HepG2 (cell line): ENCODE data around the gene GAS2L1. TPM values are rescaled to one million over a fixed set of nuclear protein-coding genes. Genes with fewer than 3 reads are reported as not detected.

Experiments
- CTCF ChIP-seq: sonication (generic); formaldehyde crosslinking; IDR thresholded peaks from 2 replicates; pipeline ENCODE4 v1.5.0; 2020; ENCODE audit warnings: mild to moderate bottlenecking, missing genetic modification reagents, moderate library complexity
- EP300 ChIP-seq, 3 experiments: sonication (generic) in 1 of 3; formaldehyde crosslinking in 1 of 3; IDR thresholded peaks; 2 replicates each; pipeline versions ENCODE4 v1.5.1 to v1.6.1; 2011 to 2020; ENCODE audit warnings: low read depth in 2 of 3, low read length in 2 of 3, borderline replicate concordance in 1 of 3, improper control_type of control experiment in 1 of 3, mild to moderate bottlenecking in 1 of 3, missing genetic modification reagents in 1 of 3, moderate library complexity in 1 of 3
- HDAC2 ChIP-seq: sonication (generic); formaldehyde crosslinking; IDR thresholded peaks from 2 replicates; pipeline ENCODE4 v1.4.0; 2020; ENCODE audit warnings: missing genetic modification reagents
- HOXD1 ChIP-seq: sonication (generic); formaldehyde crosslinking; IDR thresholded peaks from 2 replicates; pipeline ENCODE4 v1.5.0; 2020; ENCODE audit warnings: missing genetic modification reagents
- IRF2 ChIP-seq: IDR thresholded peaks from 2 replicates; pipeline ENCODE4 v1.6.1; 2018; ENCODE audit warnings: missing genetic modification reagents, missing compliant biosample characterization
- MBD4 ChIP-seq: IDR thresholded peaks from 2 replicates; pipeline ENCODE4 v1.6.1; 2012; ENCODE audit warnings: low read length, inconsistent platforms, borderline replicate concordance
- MNT ChIP-seq: fragments of 450-650 bp; IDR thresholded peaks from 2 replicates; pipeline ENCODE4 v1.6.1; 2016
- RFXAP ChIP-seq: sonication (generic); formaldehyde crosslinking; IDR thresholded peaks from 2 replicates; pipeline ENCODE4 v1.4.0; 2020; ENCODE audit warnings: missing genetic modification reagents, borderline replicate concordance
- SMC3 ChIP-seq: IDR thresholded peaks from 2 replicates; pipeline ENCODE4 v1.6.1; 2011; ENCODE audit warnings: low read length, improper control_type of control experiment
- SRF ChIP-seq: IDR thresholded peaks from 2 replicates; pipeline ENCODE4 v1.6.1; 2011; ENCODE audit warnings: mild to moderate bottlenecking, low read depth, low read length, moderate library complexity
- SSRP1 ChIP-seq: IDR thresholded peaks from 2 replicates; pipeline ENCODE4 v1.6.1; 2016; ENCODE audit warnings: control low read depth
- THAP8 ChIP-seq: sonication (generic); formaldehyde crosslinking; IDR thresholded peaks from 2 replicates; pipeline ENCODE4 v1.5.1; 2020; ENCODE audit warnings: missing genetic modification reagents, mild to moderate bottlenecking, borderline replicate concordance
- XRCC5 ChIP-seq: fragments of 200-400 bp; formaldehyde crosslinking; optimal IDR thresholded peaks from 2 replicates; pipeline ENCODE3; 2017; ENCODE audit warnings: mild to moderate bottlenecking, low read length
- ZNF235 ChIP-seq: sonication (generic); formaldehyde crosslinking; IDR thresholded peaks from 2 replicates; pipeline ENCODE4 v1.8.1; 2023; ENCODE audit warnings: mild to moderate bottlenecking, missing genetic modification reagents, borderline replicate concordance
- ZNF264 ChIP-seq: sonication (generic); formaldehyde crosslinking; IDR thresholded peaks from 2 replicates; pipeline ENCODE4 v1.4.0; 2020; ENCODE audit warnings: missing genetic modification reagents
- ZNF33B ChIP-seq: sonication (generic); formaldehyde crosslinking; IDR thresholded peaks from 2 replicates; pipeline ENCODE4 v1.5.1; 2020; ENCODE audit warnings: mild to moderate bottlenecking, missing genetic modification reagents
- ZNF431 ChIP-seq: sonication (generic); formaldehyde crosslinking; IDR thresholded peaks from 2 replicates; pipeline ENCODE4 v1.9.0; 2022; ENCODE audit warnings: missing genetic modification reagents, low read depth, mild to moderate bottlenecking, borderline replicate concordance
- ZNF691 ChIP-seq: sonication (generic); formaldehyde crosslinking; IDR thresholded peaks from 2 replicates; pipeline ENCODE4 v1.4.0; 2020; ENCODE audit warnings: missing genetic modification reagents, low read depth, mild to moderate bottlenecking, borderline replicate concordance
- polyA plus RNA-seq, 8 experiments: library from polyadenylated mRNA; depleted of rRNA in 3 of 8; stranded (reverse) in 7 of 8; unstranded in 1 of 8; fragments of >200 nt; fragmentation: Illumina TruSeq in 4 of 8; extraction: Trizol in 4 of 8; gene quantifications; 2 replicates each; pipeline versions ENCODE4 v1.2.1 to v1.2.3, GENCODE V29; 2011 to 2016; ENCODE audit warnings: low read depth in 4 of 8, missing spikeins in 1 of 8, mixed read lengths in 1 of 8; ENCODE audit not compliant: insufficient read depth in 1 of 8
- total RNA-seq, 5 experiments: library from RNA; depleted of rRNA; stranded (reverse); fragments of >200 nt; fragmentation: Illumina TruSeq; extraction: Trizol; gene quantifications; 2 replicates each; pipeline ENCODE4 v1.2.3, GENCODE V29; 2016; ENCODE audit warnings: low read depth in 1 of 5

GAS2L1 gene
- total and polyA plus RNA-seq, 2 of the 13 experiments (the other 11 are each of a cell fraction or from before 2014, with no cell fraction given) = 1.8 to 3.3 TPM

- TF ChIP-seq EP300 (IDR thresholded peaks at IDR 0.05; ENCODE audit: low read depth in 2 of 2, low read length in 2 of 2) (no peak), EP300 (CRISPR knock-in tag; IDR thresholded peaks at IDR 0.05; ENCODE audit: borderline replicate concordance) (no peak), HOXD1 (CRISPR knock-in tag) (no peak), XRCC5 (peak; percentile 53), SRF (no peak), IRF2 (CRISPR knock-in tag) (no peak), SMC3 (peak; percentile 40), ZNF691 (peak; percentile 26; the same call in 1 of the 2 replicates), ZNF33B (no peak), ZNF264 (CRISPR knock-in tag) (no peak), ZNF431 (CRISPR knock-in tag) (no peak), MNT (no peak), MBD4 (no peak), ZNF235 (no peak), SSRP1 (CRISPR knock-in tag) (no peak), RFXAP (CRISPR knock-in tag) (no peak), THAP8 (CRISPR knock-in tag) (no peak), CTCF (CRISPR knock-in tag) (peak; percentile 83), HDAC2 (CRISPR knock-in tag) (no peak)
These were observed 53.0 kb downstream of the GAS2L1 start (continued) for GRCh38 chr22:29359469-29359868.
